ENCODE data around the gene SCARB1. TPM values are rescaled to one million over a fixed set of nuclear protein-coding genes. Genes with fewer than 3 reads are reported as not detected.

SCARB1 gene
- total RNA-seq, 2 experiments from 2014 or later: 36.2 to 38.1 TPM

- H3K36me3 Mint-ChIP-seq (ENCODE audit: low read depth): peaks cover 24% of the 10 kb centered on the region
- no peak overlapping the region for H3K27ac Mint-ChIP-seq
- POLR2A ChIA-PET: no interaction called here
- no peaks in the 10 kb centered on the region for H3K27me3 Mint-ChIP-seq
- H3K4me1 Mint-ChIP-seq (ENCODE audit: low read depth): peaks cover 4% of the 10 kb centered on the region
- DNase-seq (no peak), ATAC-seq (no peak)
- TF ChIP-seq, protein P1, sequence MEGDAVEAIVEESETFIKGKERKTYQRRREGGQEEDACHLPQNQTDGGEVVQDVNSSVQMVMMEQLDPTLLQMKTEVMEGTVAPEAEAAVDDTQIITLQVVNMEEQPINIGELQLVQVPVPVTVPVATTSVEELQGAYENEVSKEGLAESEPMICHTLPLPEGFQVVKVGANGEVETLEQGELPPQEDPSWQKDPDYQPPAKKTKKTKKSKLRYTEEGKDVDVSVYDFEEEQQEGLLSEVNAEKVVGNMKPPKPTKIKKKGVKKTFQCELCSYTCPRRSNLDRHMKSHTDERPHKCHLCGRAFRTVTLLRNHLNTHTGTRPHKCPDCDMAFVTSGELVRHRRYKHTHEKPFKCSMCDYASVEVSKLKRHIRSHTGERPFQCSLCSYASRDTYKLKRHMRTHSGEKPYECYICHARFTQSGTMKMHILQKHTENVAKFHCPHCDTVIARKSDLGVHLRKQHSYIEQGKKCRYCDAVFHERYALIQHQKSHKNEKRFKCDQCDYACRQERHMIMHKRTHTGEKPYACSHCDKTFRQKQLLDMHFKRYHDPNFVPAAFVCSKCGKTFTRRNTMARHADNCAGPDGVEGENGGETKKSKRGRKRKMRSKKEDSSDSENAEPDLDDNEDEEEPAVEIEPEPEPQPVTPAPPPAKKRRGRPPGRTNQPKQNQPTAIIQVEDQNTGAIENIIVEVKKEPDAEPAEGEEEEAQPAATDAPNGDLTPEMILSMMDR (IDR thresholded peaks at IDR 0.05): no peak
- no peaks in the 10 kb centered on the region for H3K9me3 Mint-ChIP-seq
- intact Hi-C loops (cut with micrococcal nuclease): no loop called here
- CTCF ChIA-PET: interaction anchor here (1.6 kb wide), 1 partner anchor 14 kb away, joined by 4 read pairs; no protein-coding TSS in a partner anchor
- no peak overlapping the region for H3K4me3 Mint-ChIP-seq
Observed at GRCh38 chr12:124780752-124781685, 82.6 kb downstream of the SCARB1 start.

- TF ChIP-seq, protein P1 (IDR thresholded peaks at IDR 0.05): no peak
- intact Hi-C loops (cut with micrococcal nuclease): no loop called here
- no peak for DNase-seq
- Mint-ChIP-seq H3K27ac (no peak overlapping the region), H3K4me3 (no peak overlapping the region), H3K27me3 (no peaks in the 10 kb centered on the region), H3K36me3 (ENCODE audit: low read depth) (peaks cover 23% of the 10 kb centered on the region), H3K9me3 (no peaks in the 10 kb centered on the region), H3K4me1 (ENCODE audit: low read depth) (peaks cover 9% of the 10 kb centered on the region)
- no peak for ATAC-seq
- POLR2A ChIA-PET: no interaction called here
- CTCF ChIA-PET: interaction anchor here (1.6 kb wide), 1 partner anchor 14 kb away, joined by 4 read pairs; no protein-coding TSS in a partner anchor
Observed at GRCh38 chr12:124780336-124780735, 83.3 kb downstream of the SCARB1 start.

DNA sequence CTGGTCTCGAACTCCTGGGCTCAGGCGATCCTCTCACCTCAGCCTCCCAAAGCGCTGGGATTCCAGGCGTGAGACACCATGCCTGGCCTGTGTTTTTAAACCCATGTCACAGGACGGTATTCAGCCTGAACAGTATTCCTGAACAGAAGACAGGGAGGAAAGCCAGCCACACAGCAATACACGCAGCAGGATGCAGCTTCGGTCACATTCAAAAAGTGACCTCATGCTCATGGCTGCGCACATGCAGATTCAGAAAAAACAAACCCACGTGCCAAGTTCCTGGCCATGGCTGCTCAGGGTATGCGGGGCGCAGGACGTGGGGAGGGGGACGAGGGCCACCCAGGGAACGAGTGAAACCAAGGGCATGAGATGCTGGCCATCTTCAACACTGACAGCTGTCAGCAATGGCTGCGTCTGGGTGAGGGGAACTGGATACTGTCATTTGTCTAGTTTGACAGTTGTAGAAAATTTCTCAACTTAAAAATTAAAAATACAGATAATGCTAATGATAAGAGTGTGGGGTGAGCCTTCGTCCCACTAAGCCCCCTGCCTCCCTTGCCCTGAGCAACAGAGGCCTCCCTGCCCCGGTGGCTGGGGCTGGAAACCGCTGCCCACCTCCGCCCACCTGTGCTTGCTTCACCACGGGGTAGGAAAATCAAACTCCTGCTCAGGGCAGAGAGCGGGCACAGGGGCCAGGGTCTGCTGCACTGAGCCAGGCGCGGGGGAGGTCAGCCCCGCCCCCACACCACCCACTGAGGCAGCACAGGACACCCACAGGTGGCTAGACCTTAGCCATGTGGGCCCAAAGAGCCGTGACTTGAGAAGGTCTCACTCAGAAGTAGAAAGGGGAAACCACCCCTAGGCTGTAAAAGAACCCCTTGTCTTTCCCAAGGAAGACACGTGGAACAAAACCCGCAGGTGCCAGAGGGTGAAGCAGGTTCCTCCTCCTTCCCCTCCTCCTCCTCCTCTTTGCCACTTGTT lies 84.2 kb downstream of the SCARB1 start:
- H3K27me3 Mint-ChIP-seq: no peaks in the 10 kb centered on the region
- POLR2A ChIA-PET: no interaction called here
- DNase-seq: no peak
- TF ChIP-seq, protein P1 (IDR thresholded peaks at IDR 0.05): no peak
- CTCF ChIA-PET: no interaction called here
- peaks cover 17% of the 10 kb centered on the region for H3K4me1 Mint-ChIP-seq (ENCODE audit: low read depth)
- intact Hi-C loops (cut with micrococcal nuclease): loop anchor here (10.0 kb wide), 1 partner anchor 115 kb away; no protein-coding TSS in a partner anchor
- peaks cover 25% of the 10 kb centered on the region for H3K36me3 Mint-ChIP-seq (ENCODE audit: low read depth)
- H3K4me3 Mint-ChIP-seq: no peak overlapping the region
- no peak overlapping the region for H3K27ac Mint-ChIP-seq
- H3K9me3 Mint-ChIP-seq: peaks cover 4% of the 10 kb centered on the region
- ATAC-seq: no peak

GRCh38 chr12:124778411-124778810 lies 85.3 kb downstream of the SCARB1 start:
- peaks cover 21% of the 10 kb centered on the region for H3K36me3 Mint-ChIP-seq (ENCODE audit: low read depth)
- ATAC-seq: no peak
- POLR2A ChIA-PET: no interaction called here

More at GRCh38 chr12:124778411-124778810, 85.3 kb downstream of the SCARB1 start:
- Mint-ChIP-seq H3K9me3 (peaks cover 4% of the 10 kb centered on the region), H3K27me3 (no peaks in the 10 kb centered on the region), H3K4me3 (no peak overlapping the region), H3K27ac (no peak overlapping the region), H3K4me1 (ENCODE audit: low read depth) (peaks cover 27% of the 10 kb centered on the region)
- DNase-seq: peak; percentile 54
- CTCF ChIA-PET: no interaction called here
- intact Hi-C loops (cut with micrococcal nuclease): loop anchor here (10.0 kb wide), 1 partner anchor 116 kb away; no protein-coding TSS in a partner anchor
- TF ChIP-seq, protein P1 (IDR thresholded peaks at IDR 0.05): no peak
